GM18498 (cell line): ENCODE results near the gene USP9Y.

Experiments used
- ATAC-seq: cut with Tn5 transposase; IDR thresholded peaks from one replicate; pipeline ENCODE4 v1.9.1; 2021; ENCODE audit warnings: mild to moderate bottlenecking, moderate library complexity; ENCODE audit not compliant: unreplicated experiment

Gene USP9Y

GRCh38 chrY:12765976-12766375 is 64.9 kb downstream of the USP9Y start:
- ATAC-seq = no peak

DNA sequence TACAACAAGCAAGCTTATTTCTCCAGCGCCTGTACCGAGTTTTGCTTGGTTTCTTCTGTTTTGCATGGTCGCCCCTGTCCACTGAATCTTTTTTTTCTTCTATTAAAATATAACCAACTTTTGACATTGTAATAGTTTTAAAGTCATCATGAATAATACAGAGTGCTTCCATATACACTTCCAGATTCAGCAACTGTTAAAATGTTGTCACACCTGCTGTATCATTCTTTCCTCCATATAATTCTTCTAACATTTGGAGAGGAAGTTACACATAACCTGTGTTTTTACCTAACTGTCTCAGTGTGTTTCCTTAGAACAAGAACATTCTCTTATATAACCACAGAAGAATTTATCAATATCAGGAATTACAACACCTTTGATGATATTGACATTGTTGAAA is 83.5 kb downstream of the USP9Y start:
- ATAC-seq = no peak

GRCh38 chrY:12793999-12794398 is 93.0 kb downstream of the USP9Y start:
- ATAC-seq = no peak

DNA sequence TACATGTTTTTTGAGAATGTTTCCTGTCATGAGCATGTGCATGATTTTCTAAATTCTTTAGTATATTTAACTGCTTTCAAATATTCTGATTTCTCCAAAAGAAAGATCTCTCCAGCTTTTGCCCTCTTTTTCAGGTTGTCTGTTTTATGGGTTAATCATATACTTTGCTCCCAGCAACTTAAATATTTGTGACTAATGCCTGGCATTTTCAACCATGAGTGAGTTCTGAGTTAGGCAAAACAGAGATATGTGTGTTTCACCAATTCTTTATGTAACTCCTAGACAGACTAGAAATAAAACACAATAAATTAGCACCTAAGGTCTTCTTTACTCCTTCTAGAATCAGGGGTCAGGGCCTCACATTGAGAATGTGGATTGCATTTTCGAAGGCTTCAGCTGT is 107.0 kb downstream of the USP9Y start:
- no peak for ATAC-seq

DNA sequence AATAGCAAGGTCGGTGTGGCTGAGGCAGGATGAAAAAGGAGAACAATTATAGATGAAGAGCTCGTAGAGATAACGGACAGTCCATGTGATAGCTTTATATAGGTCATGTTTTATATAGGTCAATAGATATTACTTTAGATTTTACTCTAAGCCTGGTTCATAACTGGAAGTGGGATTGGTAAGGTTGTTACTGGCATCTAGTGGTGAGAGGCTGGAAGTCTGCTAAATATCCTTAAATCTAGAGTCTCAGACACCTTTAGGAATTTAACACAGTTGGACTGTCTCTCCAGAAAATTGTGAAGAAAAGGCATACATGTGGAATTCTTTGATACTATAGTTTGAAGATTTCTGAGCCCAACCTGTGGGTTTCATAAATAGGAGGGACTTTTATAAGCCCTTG is 108.0 kb downstream of the USP9Y start:
- ATAC-seq = no peak

DNA sequence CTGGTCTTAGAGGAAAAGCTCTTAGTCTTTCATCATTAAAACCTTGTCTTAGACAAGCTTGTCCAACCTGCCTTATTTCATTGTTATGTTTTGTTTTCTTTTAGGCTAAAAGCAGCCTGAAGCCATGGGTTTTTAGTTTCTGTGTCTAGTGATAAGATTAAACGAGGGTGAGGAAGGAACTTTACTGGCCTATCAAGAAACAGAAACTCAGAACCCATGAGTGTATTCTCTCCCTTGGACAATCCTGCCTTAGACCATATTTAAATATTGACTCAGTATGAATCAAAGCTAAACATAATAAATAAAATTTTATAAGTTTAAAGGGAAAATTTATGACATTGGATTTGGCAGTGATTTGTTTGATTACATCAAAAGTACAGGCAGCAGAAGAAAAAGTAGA is 122.4 kb downstream of the USP9Y start:
- ATAC-seq = no peak

GRCh38 chrY:12826791-12827190 is 125.8 kb downstream of the USP9Y start:
- ATAC-seq = no peak

- no peak for ATAC-seq
Observed at GRCh38 chrY:12833284-12833683, 132.3 kb downstream of the USP9Y start.

GRCh38 chrY:12837550-12837949 is 136.5 kb downstream of the USP9Y start:
- no peak for ATAC-seq

- no peak for ATAC-seq
Observed at GRCh38 chrY:12841368-12841767, 140.3 kb downstream of the USP9Y start.

- no peak for ATAC-seq
Observed at GRCh38 chrY:12846793-12847192, 145.8 kb downstream of the USP9Y start.

GRCh38 chrY:12855791-12856275 is 154.8 kb downstream of the USP9Y start:
- no peak for ATAC-seq

DNA sequence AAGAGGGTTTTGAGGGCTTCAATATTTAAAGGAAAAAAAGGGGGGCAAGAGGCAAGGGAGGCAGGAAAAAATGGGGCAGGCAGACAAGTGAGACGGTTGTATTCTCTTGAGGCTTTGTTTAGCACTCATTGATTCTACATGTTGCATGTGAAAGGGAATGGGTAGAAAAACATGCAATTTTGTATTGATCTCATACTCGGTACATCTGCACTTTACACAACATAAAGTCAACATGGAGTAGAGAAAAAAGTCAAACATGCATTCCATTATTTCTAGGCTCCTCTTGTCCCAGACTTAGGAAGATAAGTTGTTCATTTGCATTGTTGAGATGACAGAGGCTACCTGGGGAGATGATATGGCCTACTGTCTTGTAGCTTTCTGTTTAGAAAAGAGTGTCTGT is 166.9 kb downstream of the USP9Y start:
- no peak for ATAC-seq

GRCh38 chrY:12896973-12897372 is 195.9 kb downstream of the USP9Y start:
- ATAC-seq = no peak

GRCh38 chrY:12898604-12899003 is 197.6 kb downstream of the USP9Y start:
- no peak for ATAC-seq

DNA sequence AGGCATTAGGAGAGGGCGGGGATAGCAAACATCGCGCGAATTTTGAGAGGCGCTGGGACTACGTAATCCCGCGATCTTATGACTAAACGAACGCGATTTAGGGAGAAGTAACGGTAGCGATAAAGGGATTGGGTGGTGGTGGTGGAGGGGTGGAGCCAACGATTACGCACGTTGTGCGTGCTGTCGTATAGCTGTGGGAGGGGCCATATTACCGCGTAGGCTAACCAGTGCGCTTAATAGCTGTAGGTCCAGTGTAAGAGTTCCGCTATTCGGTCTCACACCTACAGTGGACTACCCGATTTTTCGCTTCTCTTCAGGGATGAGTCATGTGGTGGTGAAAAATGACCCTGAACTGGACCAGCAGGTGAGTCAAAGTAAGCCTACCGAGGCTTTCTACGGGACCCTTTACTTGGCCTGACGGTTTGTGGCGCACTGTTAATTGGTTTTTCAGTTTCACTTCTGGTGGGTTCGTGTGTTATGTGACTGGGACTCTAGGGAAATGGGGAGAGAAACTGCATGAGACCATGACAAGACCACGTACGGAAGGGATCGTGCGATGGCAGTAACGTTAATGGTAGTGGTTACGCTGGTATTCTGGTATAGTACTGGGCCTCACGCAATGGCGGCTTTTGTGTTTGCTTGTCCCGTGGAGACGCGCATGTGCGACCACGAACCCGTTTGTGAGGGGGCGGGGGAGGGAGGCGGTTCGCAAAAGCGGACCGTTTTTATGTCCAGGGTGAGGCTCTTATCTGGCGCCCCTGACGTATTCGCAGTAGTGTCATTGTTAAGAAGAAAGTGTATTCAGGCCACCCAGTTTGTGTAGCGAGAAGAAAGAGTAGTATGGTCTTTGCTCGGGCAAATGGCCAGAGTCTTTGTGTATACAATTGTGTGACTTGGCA is 203.8 kb downstream of the USP9Y start, which contains the start of gene DDX3Y:
Gene DDX3Y (plus strand): TSS at position 251 of the 899 bp plus-strand sequence. CDS start 69 bp downstream, at position 320.
- ATAC-seq = peak; percentile 88

- ATAC-seq = peak; percentile 46
Observed at GRCh38 chrY:12905517-12905872, 204.5 kb downstream of the USP9Y start.

DNA sequence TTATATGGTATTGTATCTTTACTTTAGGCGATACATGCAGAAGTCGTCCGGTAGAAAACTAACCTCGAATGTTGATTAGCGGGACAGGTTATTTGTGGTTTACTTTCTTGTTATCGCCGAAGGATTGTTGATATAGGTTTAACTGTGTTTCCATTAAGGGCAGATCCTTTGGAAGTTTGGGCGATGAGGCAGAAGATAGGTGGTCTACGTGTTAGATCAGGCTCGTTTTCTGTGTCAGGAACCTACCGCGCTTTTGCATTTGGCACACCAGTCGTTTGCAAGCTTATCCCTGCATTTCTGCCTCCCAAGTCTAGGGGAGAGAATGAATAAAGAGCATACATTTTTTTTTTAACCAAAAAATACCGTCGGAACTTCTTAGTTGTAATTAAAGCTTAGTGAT is 204.9 kb downstream of the USP9Y start:
- no peak for ATAC-seq
